SHP77 treated with DMSO at 0.1 percent for 48 hours (cell line): ENCODE results near the gene PRXL2B.

ENCODE experiments used
- DNase-seq: peaks from one replicate; lab custom pipeline; 2025; lab: John Stamatoyannopoulos, UW

Gene PRXL2B

DNA sequence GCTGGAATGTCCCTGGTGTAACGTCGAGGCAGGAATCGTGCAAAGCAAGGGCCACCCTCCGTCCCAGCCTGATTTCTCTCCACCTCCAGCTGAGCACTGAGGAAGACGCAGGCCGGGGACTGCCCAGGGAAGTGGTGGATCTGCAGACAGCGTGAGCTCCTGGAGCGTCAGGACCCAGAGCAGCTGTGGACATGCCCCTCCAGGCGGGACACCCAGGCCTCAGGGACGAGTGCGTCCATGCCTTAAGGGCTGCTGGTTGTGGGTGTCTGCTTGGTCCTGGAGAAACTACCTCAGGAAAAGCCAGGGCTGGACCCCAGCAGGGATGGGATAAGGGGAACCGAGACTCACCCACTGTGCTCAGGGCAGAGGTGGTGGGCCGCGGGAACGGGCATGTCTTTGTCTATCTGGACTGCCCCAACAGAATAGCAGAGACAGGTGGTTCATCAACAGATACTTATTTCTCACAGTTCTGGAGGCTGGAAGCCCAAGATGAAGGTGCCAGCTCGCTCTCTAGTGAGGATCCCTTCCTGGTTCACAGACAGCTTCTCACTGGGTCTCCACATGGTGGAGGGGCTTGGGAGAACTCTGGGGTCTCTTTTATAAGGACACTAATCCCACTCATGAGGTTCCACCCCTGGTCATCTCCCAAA is 52.0 kb downstream of the PRXL2B start:
- DNase-seq = no peak

DNA sequence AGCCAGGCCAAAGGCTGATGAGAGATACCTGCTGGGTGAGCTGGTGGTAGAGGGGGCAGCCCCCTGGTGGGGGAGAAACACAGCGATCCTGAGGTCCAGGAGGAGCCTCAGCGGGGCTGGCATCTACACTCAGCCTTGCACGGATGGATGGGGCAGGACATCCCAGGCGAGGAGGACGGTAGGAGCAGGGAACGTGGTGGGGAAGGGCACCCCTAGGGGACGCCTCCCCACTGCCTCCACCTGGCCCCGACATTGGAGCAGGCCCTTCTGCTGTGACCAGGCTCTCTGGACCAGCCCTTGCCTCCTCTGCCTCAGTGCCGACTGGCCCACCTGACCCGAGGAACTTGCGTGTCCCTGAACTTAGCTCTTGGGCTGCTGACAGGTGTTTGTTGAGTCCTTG is 52.6 kb downstream of the PRXL2B start:
- no peak for DNase-seq

DNA sequence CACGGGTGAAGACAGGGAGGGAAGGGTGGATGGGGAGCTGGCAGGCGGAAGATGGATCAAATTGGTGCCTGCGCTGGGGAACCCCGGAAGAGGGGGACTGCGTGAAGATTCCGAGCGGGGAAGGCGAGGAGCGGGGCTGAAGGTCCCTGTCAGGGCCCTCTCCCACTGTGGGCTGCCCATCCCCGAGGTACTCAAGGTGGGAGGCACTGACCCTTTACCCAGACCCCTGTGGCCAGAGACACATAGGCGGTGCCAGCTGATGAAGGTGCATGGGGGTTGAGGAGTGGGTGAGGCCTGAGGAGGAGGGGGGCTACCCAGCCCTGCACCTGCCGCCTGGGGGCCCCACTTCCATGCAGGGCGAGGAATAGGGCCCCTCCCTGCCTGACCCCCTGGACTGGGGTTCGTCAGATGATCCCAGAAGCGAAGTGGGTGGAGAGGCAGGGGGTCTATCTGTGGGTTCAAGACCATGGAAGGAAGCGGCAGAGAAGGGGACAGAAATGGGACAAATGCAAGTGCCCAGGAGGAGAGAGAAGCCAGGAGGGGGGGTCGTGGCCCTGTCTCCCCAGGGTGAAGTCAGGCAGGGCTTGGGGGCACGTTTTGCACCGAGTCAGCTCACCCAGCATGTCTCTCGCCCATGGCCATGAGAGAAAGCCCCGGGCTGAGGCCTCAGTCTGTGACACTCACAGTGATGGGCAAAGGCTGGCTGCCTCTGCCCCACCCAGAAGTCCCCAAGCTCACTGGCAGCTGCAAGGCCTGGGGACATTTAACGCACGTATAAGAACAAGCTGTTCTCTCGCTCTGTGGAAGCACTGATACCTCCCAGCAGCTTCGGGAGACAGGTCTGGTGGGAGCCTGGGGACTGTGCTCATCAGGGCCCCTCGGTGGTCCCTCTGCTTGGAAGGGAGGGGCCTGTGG is 53.3 kb downstream of the PRXL2B start:
- DNase-seq = no peak

DNA sequence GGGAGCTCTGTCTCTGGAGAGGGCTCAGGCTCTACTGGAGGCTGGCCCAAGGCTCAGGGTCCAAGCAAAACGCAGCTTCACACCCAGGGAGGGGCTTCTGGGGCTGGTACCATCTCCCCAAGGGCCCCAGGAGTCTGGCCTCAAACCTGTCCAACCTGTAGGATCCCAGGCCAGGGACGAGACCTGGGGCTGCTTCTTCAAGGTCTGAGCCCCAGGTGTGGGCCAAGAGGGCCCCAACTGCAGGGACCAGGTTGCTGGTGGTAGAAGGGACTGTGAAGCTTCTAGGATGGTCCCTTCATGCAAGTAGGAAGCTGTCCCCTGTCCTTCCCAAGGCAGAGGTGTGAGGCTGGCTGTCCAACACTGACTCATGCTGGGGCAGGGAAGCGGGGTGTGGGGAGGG is 54.0 kb downstream of the PRXL2B start:
- DNase-seq = no peak
